Fibroblast of peridontal ligament (primary cell): Measurements from ENCODE around the gene ATOX1.
"Not testable (repeated sequence)": the region's sequence is repeated elsewhere in the genome, so short reads cannot be mapped to it uniquely, and the experiment has no call there.

Experiments used
- DNase-seq: peaks from one replicate; pipeline ENCODE4 v3.0.0-alpha.2; 2010; ENCODE audit errors: extremely low read depth

Gene ATOX1

DNA sequence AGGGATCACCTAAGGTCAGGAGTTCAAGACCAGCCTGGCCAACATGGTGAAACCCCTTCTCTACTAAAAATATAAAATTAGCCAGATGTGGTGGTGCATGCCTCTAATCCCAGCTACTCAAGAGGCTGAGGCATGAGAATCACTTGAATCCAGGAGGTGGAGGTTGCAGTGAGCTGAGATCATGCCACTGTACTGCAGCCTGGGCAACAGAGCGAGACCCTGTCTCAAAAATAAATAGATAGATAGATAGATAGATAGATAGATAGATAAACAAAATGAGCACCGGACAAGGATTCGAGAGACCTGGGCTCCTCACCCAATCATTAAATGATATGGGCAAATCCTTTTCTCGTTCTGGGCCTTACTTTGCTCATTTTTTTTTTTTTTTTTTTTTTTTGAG is 60.4 kb downstream of the ATOX1 start:
- DNase-seq: not testable (repeated sequence)

DNA sequence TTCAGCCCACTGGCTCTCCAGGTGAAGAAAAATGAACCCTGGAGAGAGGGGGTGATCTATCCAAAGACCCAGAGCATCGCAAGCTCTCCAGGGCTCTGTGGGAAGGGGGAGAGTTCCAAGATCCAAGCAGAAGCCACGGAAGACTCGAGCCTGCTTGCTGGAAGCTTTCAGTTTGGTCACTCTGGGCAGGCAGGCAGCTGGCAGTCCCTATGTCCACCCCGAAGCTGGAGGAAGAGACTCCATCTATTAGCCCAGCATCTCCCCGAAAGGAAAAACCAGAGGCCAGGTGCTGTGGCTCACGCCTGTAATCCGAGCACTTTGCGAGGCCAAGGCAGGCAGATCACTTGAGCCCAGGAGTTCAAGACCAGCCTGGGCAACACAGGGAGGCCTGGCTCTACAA is 61.0 kb downstream of the ATOX1 start:
- no peak for DNase-seq

DNA sequence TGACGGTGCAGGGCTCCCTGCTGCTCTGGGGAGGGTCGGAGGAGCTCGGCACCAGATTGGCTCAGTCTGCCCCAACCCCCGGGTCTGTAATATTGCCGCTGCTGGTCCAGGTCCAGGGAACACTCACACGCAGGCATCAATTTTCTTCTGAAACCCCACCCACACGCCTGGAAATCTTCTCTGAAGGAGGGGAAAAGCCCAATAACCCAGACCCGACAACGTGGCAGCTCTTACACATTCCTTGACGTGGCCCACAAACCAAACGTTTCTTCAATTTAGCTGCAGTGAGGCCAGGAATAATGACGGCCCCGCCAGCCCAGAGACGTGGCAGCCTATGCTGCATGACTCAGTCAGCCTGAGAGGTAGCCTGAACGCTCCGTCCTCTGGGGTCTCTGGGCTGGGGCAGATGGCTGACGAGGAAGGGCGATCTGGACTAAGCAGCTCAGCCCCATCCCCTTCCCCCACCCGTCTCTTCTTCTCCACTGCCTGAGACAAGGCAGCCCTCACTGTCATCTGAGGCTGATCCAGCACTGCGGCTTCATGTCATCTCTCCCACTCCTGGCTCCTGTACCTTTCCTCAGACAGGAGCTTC is 61.9 kb downstream of the ATOX1 start:
- peak; percentile 100 for DNase-seq

GRCh38 chr5:151695464-151695863 is 63.0 kb downstream of the ATOX1 start:
- DNase-seq: peak; percentile 17

DNA sequence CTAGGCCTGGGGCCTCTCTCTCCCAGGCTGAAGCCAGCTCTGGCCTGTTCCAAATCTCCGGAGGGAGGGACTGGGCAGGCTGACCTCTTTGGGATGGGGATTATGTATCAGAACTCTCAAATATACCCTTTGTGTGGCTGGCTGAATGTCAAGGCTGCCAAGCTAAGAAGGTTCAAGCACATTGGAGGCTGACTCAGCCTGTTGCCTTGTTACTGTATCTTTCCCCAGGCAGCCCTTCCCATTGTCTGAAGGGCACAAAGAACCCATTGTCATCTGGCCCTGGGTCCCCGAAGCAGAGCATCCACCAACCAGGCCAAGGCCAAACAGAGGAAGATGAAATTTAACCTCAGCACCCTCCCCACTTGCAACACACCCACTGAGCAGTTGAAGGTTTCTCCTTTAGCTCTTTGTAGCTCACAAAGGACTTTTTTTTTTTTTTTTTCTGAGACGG is 64.4 kb downstream of the ATOX1 start:
- DNase-seq: peak; percentile 84
